MM.1S (cell line): ENCODE results near the gene PEA15.

ENCODE experiments used
- EZH2 ChIP-seq: fragments of 300-600 bp; sonication (generic); optimal IDR thresholded peaks from 2 replicates; pipeline ENCODE3; 2017; ENCODE audit warnings: low read depth, mild to moderate bottlenecking, antibody characterized with exemption, low read length, mixed read lengths
- EZH2phosphoT487 ChIP-seq: fragments of 300-600 bp; sonication (generic); IDR thresholded peaks from 2 replicates; pipeline ENCODE4 v1.6.1; 2018; ENCODE audit warnings: antibody characterized with exemption, low read length
- TF ChIP-seq, protein P1 (sequence below): fragments of 300-600 bp; sonication (generic); IDR thresholded peaks from 2 replicates; pipeline ENCODE4 v1.5.1; 2016; ENCODE audit warnings: antibody characterized with exemption, low read length, mixed read lengths

DNA sequence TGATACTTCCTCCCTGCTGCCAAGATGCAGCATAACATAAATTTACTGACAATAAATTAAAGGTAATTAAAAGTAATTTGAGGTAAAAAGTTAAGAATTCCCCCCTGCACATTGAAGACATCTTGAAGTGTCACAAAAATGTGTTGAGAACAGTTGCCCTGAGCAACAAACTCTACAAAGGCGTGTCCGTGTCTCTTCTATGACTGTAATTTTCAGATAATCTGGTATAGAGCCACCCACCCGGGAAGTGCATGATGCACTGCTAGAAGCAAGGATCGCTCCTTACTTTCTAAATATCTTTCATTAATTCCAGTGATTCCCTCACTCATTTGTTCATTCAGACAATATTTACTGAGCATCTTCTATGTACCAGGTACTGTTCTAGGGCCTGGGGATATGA, 25.8 kb upstream of the PEA15 start:
- TF ChIP-seq, protein P1, sequence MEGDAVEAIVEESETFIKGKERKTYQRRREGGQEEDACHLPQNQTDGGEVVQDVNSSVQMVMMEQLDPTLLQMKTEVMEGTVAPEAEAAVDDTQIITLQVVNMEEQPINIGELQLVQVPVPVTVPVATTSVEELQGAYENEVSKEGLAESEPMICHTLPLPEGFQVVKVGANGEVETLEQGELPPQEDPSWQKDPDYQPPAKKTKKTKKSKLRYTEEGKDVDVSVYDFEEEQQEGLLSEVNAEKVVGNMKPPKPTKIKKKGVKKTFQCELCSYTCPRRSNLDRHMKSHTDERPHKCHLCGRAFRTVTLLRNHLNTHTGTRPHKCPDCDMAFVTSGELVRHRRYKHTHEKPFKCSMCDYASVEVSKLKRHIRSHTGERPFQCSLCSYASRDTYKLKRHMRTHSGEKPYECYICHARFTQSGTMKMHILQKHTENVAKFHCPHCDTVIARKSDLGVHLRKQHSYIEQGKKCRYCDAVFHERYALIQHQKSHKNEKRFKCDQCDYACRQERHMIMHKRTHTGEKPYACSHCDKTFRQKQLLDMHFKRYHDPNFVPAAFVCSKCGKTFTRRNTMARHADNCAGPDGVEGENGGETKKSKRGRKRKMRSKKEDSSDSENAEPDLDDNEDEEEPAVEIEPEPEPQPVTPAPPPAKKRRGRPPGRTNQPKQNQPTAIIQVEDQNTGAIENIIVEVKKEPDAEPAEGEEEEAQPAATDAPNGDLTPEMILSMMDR = no peak
- TF ChIP-seq EZH2 (no peak), EZH2phosphoT487 (no peak)
